Adrenal gland (tissue), 5 donors: Measurements from ENCODE around the gene CNTNAP2.

Source experiments
- CTCF ChIP-seq, 6 experiments: fragments of 450-650 bp in 4 of 6; fragments of 200-600 bp in 2 of 6; sonication (generic) in 1 of 6; IDR thresholded peaks; 1 replicate in 5 of 6; 2 replicates in 1 of 6; pipeline versions ENCODE4 v1.5.1 to v1.8.0; 2016 to 2021; ENCODE audit warnings: antibody characterized with exemption in 6 of 6, mild to moderate bottlenecking in 2 of 6, moderate library complexity in 1 of 6
- POLR2A ChIP-seq, 2 donors: fragments of 450-650 bp; IDR thresholded peaks; one replicate each; pipeline ENCODE4 v1.6.1; 2017; ENCODE audit warnings: antibody characterized with exemption in 2 of 2, mild to moderate bottlenecking in 2 of 2, moderate library complexity in 1 of 2
- donor health status: DM: no; HTN: no; CAD: no.

- TF ChIP-seq CTCF (IDR thresholded peaks at IDR 0.05) (no peak), POLR2A (IDR thresholded peaks at IDR 0.05) (no peak)
Observed at GRCh38 chr7:146076344-146076743, 40.3 kb upstream of the CNTNAP2 start.
